A549 treated with Mapracorat at 1 μM for 4 hours (cell line): ENCODE measurements around the gene KRT32. TPM values are rescaled to one million over a fixed set of nuclear protein-coding genes. Genes with fewer than 3 reads are reported as not detected.

ENCODE experiments used
- total RNA-seq: library from RNA; stranded (reverse); fragments of 200-300 nt; extraction: Qiagen RNA extraction; gene quantifications from 5 replicates; pipeline ENCODE4 v1.2.3, GENCODE V29; 2022

Gene KRT32
- 0.07 TPM in 2 of 5 replicates, not detected in the others for total RNA-seq

DNA sequence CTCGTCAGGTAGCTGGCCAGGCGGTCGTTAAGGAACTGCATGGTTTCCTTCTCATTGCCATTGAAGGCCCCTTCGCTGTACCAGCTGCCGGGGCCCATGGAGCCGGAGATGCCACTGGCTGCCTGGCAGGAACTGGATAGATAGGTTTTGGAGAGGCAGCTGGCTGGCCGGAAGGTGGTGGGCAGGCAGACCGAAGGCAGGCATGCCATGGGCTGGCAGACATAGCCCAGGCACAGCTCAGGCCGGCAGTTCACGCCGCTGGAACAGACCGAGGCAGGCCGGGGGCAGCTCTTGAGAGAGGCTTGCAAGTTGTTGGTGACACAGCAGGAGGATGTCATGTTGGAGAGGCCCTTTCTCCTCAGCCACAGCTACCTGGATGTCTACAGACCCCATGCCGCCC, at the start of gene KRT32:
KRT32 (minus strand) TSS at position 399 of the 400 bp plus-strand sequence; CDS start at position 338, 61 bp downstream.

DNA sequence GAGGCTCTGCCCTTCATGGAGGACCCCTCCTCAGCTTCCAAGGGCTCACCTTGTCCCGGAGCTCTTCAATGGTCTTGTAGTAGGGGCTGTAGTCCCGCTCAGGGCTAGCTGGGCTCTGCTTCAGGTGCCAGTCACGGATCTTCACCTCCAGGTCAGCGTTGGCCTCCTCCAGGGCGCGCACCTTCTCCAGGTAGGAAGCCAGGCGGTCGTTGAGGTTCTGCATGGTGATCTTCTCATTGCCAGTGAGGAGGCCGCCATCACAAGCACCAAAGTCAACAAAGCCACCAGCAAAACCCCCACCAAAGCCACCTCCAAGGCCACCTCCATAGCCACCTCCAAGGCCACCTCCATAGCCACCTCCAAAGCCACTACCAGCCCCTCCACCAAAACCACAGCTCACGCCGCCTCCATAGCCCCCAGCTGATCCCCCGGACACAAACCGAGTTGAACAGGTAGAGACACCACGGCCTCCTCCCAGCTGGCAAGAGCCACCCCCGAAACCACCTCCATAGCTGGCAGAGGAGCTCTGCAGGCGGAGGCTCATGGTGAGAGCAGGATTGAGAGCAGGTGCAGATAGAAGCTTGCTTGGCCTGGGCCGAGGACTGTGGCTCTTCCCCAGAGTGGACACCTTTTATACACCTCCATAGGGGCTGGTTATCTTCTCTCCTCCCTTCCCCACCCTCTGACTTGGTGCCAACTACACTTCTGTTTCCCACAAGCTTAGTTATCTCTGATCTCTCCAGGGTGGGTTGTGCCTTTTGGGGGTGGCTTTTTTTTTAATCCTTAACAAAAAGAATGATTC, 38.0 kb upstream of the KRT32 start, which contains the start of gene KRT13:
KRT13 (minus strand) TSS at position 606 of the 802 bp plus-strand sequence; CDS start at position 544, 62 bp downstream.

GRCh38 chr17:41489531-41489930, 22.3 kb upstream of the KRT32 start, which contains the start of gene KRT36:
Gene KRT36, minus strand, starts transcription at chr17:41489910. Its CDS starts 46 bp downstream, at chr17:41489864.

GRCh38 chr17:41481036-41481435, 13.8 kb upstream of the KRT32 start, which contains the start of gene KRT35:
Gene KRT35, minus strand, starts transcription at chr17:41481151. Its CDS starts 54 bp downstream, at chr17:41481097.

DNA sequence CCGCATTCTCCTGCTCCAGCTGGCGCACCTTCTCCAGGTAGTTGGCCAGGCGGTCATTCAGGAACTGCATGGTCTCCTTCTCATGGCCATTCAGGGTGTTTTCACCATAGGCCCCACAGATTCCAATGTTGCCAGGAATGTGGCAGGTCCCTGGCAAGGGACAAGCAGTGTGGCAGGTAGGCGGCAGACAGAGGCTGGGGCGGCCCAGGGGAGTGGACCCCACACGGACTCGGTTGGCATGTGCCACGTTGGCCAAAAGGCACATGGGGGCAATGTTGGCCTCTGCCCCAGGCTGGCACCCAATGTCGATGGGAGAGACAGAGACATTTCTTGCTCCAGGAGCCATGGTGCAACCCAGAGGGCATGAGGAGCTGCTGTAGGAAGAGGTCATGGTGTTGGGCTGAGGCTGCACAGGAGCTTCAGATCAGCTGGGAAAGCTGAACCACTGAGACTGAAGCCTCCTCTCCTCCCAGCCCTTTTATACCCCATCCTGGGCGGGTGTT, 26.6 kb downstream of the KRT32 start, which contains the start of gene KRT38:
KRT38 (minus strand) TSS at position 453 of the 503 bp plus-strand sequence; CDS start at position 391, 62 bp downstream.

DNA sequence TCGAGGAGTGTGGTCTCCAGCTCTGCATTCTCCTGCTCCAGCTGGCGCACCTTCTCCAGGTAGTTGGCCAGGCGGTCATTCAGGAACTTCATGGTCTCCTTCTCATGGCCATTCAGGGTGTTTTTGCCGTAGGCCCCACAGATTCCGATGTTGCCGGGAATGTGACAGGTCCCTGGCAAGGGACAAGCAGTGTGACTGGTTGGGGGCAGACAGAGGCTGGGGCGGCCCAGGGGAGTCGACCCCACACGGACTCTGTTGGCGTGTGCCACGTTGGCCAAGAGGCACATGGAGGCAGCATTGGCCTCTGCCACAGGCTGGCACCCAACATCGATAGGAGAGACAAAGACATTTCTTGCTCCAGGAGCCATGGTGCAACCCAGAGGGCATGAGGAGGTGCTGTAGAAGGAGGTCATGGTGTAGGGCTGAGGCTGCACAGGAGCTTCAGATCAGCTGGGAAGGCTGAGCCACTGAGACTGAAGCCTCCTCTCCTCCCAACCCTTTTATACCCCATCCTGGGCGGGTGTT, 43.0 kb downstream of the KRT32 start, which contains the start of gene KRT37:
KRT37 (minus strand) TSS at position 475 of the 525 bp plus-strand sequence; CDS start at position 413, 62 bp downstream.

Other genes starting within 250 kb of the KRT32 start
- gene KRTAP9-2, start 240.7 kb downstream of the KRT32 start, total RNA-seq: not detected in 5 replicates
- not detected in 5 replicates for gene KRTAP9-3, start 234.9 kb downstream of the KRT32 start, total RNA-seq
- gene KRTAP9-8, start 229.4 kb downstream of the KRT32 start, total RNA-seq: not detected in 5 replicates
- gene KRTAP9-4, start 217.7 kb downstream of the KRT32 start, total RNA-seq: not detected in 5 replicates
- gene KRTAP9-9, start 212.0 kb downstream of the KRT32 start, total RNA-seq: not detected in 5 replicates
- gene KRTAP9-6, start 202.0 kb downstream of the KRT32 start, total RNA-seq: not detected in 5 replicates
- not detected in 5 replicates for gene KRTAP9-7, start 191.7 kb downstream of the KRT32 start, total RNA-seq
- not detected in 5 replicates for gene KRTAP29-1, start 164.5 kb downstream of the KRT32 start, total RNA-seq
- gene KRTAP16-1, start 158.1 kb downstream of the KRT32 start, total RNA-seq: not detected in 5 replicates
- gene KRTAP17-1, start 151.7 kb downstream of the KRT32 start, total RNA-seq: not detected in 5 replicates
- not detected in 5 replicates for gene KRT33A, start 116.6 kb downstream of the KRT32 start, total RNA-seq
- gene KRT33B, start 97.6 kb downstream of the KRT32 start, total RNA-seq: not detected in 5 replicates
- gene KRT34, start 85.1 kb downstream of the KRT32 start, total RNA-seq: 0.14 to 0.41 TPM (median 0.39 TPM) in 5 replicates
- not detected in 5 replicates for gene KRT31, start 69.8 kb downstream of the KRT32 start, total RNA-seq
- not detected in 5 replicates for gene KRT37, start 42.8 kb downstream of the KRT32 start, total RNA-seq
- gene KRT38, start 26.4 kb downstream of the KRT32 start, total RNA-seq: not detected in 5 replicates
- gene KRT35, start 13.8 kb upstream of the KRT32 start, total RNA-seq: not detected in 5 replicates
- gene KRT36, start 22.5 kb upstream of the KRT32 start, total RNA-seq: not detected in 5 replicates
- gene KRT13, start 38.2 kb upstream of the KRT32 start, total RNA-seq: 0.12 to 0.41 TPM (median 0.37 TPM) in 5 replicates
- gene KRT15, start 51.5 kb upstream of the KRT32 start, total RNA-seq: 2.9 to 4.6 TPM (median 3.5 TPM) in 5 replicates
- 37.8 to 59.9 TPM (median 49.0 TPM) in 5 replicates for gene KRT19, start 60.9 kb upstream of the KRT32 start, total RNA-seq
- not detected in 5 replicates for gene KRT9, start 104.7 kb upstream of the KRT32 start, total RNA-seq
- 0.18 to 0.34 TPM in 2 of 5 replicates, not detected in the others for gene KRT14, start 119.5 kb upstream of the KRT32 start, total RNA-seq
- 0.62 to 1.2 TPM (median 1.0 TPM) in 5 replicates for gene KRT16, start 145.4 kb upstream of the KRT32 start, total RNA-seq
- 0.66 to 1.0 TPM (median 0.83 TPM) in 5 replicates for gene KRT17, start 157.2 kb upstream of the KRT32 start, total RNA-seq
- gene EIF1, start 221.5 kb upstream of the KRT32 start, total RNA-seq: 1,203 to 1,690 TPM (median 1,363 TPM) in 5 replicates
- 0.44 to 0.49 TPM in 2 of 5 replicates, not detected in the others for gene GAST, start 244.9 kb upstream of the KRT32 start, total RNA-seq